Omental fat pad (tissue), 4 donors: Measurements from ENCODE around the gene RNF217. TPM values are rescaled to one million over a fixed set of nuclear protein-coding genes. Genes with fewer than 3 reads are reported as not detected.

Source experiments
- ATAC-seq: fragments of 150-250 bp; one replicate; pipeline ENCODE4 v1.9.1; 2016; ENCODE audit warnings: mild to moderate bottlenecking, moderate library complexity; ENCODE audit not compliant: low FRiP score
- DNase-seq: peaks from one replicate; pipeline ENCODE4 v3.0.0-alpha.2; 2019; ENCODE audit warnings: low spot score
- CTCF ChIP-seq, 3 donors: fragments of 450-650 bp; IDR thresholded peaks; one replicate each; pipeline ENCODE4 v1.5.1; 2016 to 2017; ENCODE audit warnings: antibody characterized with exemption in 3 of 3, mild to moderate bottlenecking in 3 of 3, moderate library complexity in 2 of 3
- total RNA-seq, 4 donors: library from RNA; depleted of rRNA; stranded (reverse); fragments of >200 nt; gene quantifications; one replicate each; pipeline ENCODE4 v1.1.0, GENCODE V29; 2016

Gene RNF217
- total RNA-seq, 4 donors from 2014 or later, result 30.7 to 61.1 (median 38.4) TPM

GRCh38 chr6:125094563-125094962 lies 132.3 kb downstream of the RNF217 start:
- ATAC-seq (no peak), DNase-seq (no peak)
- no peak for TF ChIP-seq CTCF (IDR thresholded peaks at IDR 0.05)

- ATAC-seq, result no peak
- no peak for TF ChIP-seq CTCF (IDR thresholded peaks at IDR 0.05)
Measured at GRCh38 chr6:125095580-125096301, 133.5 kb downstream of the RNF217 start.

GRCh38 chr6:125097186-125097585 lies 134.9 kb downstream of the RNF217 start:
- no peak for TF ChIP-seq CTCF (IDR thresholded peaks at IDR 0.05)
- DNase-seq (no peak), ATAC-seq (no peak)

More at GRCh38 chr6:125095580-125096301, 133.5 kb downstream of the RNF217 start:
- DNase-seq, result no peak

GRCh38 chr6:125098253-125098652 lies 136.0 kb downstream of the RNF217 start:
- DNase-seq (no peak), ATAC-seq (no peak)
- no peak for TF ChIP-seq CTCF (IDR thresholded peaks at IDR 0.05)

GRCh38 chr6:125099211-125100073 lies 137.2 kb downstream of the RNF217 start:
- ATAC-seq, result peak; percentile 76
- DNase-seq, result no peak
- TF ChIP-seq CTCF (IDR thresholded peaks at IDR 0.05), result no peak

- no peak for TF ChIP-seq CTCF (IDR thresholded peaks at IDR 0.05)
- DNase-seq (no peak), ATAC-seq (no peak)
Measured at GRCh38 chr6:125100074-125100652, 137.9 kb downstream of the RNF217 start.
